Measurements from ENCODE around the gene C11orf58. TPM values are rescaled to one million over a fixed set of nuclear protein-coding genes. Genes with fewer than 3 reads are reported as not detected.

The C11orf58 gene
- total RNA-seq, 1 donor from 2014 or later = 154 TPM

DNA sequence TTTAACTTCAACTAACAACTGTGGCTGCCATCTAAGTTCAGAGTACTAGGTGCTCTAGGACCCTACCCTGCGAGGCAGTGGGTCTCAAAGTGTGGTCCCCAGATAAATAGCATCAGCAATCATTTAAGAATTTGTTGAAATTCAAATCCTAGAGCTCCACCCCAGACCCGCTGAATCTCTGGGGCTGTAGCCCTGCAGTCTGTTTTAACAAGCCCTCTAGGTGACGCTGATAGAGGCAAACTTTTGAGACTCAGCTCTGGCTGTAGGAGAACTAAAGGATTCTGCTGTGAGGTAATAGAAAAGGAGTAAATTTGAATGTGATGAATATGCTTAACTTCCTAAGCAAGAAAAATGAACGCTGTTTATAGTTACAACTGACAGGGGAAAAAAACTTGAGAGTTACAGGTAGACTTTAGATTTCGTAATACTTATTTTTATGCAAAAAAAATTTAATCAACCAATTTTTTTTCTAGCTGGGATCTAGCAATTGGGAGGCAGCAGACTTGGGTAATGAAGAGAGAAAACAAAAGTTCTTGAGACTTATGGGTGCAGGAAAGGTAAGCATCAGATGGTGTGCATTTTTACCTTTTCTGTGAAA, 5.8 kb downstream of the C11orf58 start:
- TF ChIP-seq, protein P1, sequence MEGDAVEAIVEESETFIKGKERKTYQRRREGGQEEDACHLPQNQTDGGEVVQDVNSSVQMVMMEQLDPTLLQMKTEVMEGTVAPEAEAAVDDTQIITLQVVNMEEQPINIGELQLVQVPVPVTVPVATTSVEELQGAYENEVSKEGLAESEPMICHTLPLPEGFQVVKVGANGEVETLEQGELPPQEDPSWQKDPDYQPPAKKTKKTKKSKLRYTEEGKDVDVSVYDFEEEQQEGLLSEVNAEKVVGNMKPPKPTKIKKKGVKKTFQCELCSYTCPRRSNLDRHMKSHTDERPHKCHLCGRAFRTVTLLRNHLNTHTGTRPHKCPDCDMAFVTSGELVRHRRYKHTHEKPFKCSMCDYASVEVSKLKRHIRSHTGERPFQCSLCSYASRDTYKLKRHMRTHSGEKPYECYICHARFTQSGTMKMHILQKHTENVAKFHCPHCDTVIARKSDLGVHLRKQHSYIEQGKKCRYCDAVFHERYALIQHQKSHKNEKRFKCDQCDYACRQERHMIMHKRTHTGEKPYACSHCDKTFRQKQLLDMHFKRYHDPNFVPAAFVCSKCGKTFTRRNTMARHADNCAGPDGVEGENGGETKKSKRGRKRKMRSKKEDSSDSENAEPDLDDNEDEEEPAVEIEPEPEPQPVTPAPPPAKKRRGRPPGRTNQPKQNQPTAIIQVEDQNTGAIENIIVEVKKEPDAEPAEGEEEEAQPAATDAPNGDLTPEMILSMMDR (IDR thresholded peaks at IDR 0.05; ENCODE audit: unreplicated experiment) = no peak
- H3K9me3 Mint-ChIP-seq = peaks cover 4% of the 10 kb centered on the region
- H3K4me1 Mint-ChIP-seq = peaks cover 20% of the 10 kb centered on the region
- no peak overlapping the region for H3K27ac Mint-ChIP-seq
- H3K27me3 Mint-ChIP-seq (ENCODE audit: low read depth) = no peaks in the 10 kb centered on the region
- peaks cover 33% of the 10 kb centered on the region for H3K36me3 Mint-ChIP-seq
- H3K4me3 Mint-ChIP-seq = no peak overlapping the region
- DNase-seq (ENCODE audit: low spot score in 2 of 2, unreplicated experiment in 2 of 2) = no peak

DNA sequence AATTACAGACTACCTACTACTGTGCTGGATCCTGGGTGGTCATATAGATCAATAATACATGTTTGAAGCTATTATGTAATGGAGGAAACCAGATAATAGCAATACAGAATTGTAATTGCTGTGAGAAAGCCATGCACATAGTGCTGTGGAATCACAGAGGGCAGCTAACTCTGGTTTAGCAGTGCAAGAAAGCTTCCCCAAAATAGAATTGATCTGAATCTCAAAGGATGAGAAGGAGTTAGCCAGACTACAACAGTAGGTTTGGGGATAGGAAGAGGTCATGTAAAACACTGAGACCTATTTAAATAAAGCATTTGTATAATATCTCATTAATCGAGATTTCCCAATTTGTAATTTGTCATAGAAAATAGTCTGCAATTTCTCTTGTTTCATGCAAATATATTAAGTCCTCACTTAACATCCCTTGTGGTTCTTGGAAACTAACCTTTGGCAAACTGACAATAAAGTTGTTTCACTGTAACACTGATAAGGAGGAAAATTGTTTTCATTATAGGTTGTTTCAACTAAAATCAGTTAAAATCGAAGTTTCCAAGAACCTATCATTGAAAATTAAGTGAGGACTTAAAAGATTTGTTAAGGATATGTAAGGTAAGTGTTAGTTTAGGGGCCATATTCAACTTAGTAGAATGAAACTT, 7.6 kb downstream of the C11orf58 start:
- DNase-seq (ENCODE audit: low spot score in 2 of 2, unreplicated experiment in 2 of 2) = no peak
- H3K27ac Mint-ChIP-seq = no peak overlapping the region
- H3K4me1 Mint-ChIP-seq = peaks cover 20% of the 10 kb centered on the region
- H3K9me3 Mint-ChIP-seq = peaks cover 3% of the 10 kb centered on the region
- TF ChIP-seq, protein P1 (IDR thresholded peaks at IDR 0.05; ENCODE audit: unreplicated experiment) = no peak
- H3K36me3 Mint-ChIP-seq = peaks cover 48% of the 10 kb centered on the region
- H3K4me3 Mint-ChIP-seq = no peak overlapping the region
- no peaks in the 10 kb centered on the region for H3K27me3 Mint-ChIP-seq (ENCODE audit: low read depth)

DNA sequence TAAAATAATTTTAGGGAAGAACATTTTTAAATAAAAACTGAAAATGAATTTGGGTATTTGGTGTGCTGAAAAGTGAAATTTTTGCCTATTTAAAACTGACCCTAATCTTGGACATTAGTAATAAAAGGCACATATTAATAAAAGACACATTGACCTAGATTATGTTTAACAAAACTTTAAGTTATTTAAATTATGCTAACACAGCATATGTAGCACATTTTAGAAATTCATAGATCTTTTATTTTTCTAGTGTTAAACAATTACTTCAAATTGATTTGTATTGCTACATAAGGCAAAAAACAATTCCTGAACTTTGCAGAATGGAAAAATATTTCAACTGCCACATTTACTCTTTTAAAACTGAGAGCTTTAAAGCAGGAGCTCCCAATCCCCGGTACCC, 10.6 kb downstream of the C11orf58 start:
- H3K9me3 Mint-ChIP-seq = no peaks in the 10 kb centered on the region
- H3K4me3 Mint-ChIP-seq = no peak overlapping the region
- H3K27ac Mint-ChIP-seq = no peak overlapping the region
- peaks cover 6% of the 10 kb centered on the region for H3K4me1 Mint-ChIP-seq
- H3K27me3 Mint-ChIP-seq (ENCODE audit: low read depth) = no peaks in the 10 kb centered on the region
- DNase-seq (ENCODE audit: low spot score in 2 of 2, unreplicated experiment in 2 of 2) = no peak
- TF ChIP-seq, protein P1 (IDR thresholded peaks at IDR 0.05; ENCODE audit: unreplicated experiment) = no peak
- H3K36me3 Mint-ChIP-seq = peaks cover 55% of the 10 kb centered on the region

DNA sequence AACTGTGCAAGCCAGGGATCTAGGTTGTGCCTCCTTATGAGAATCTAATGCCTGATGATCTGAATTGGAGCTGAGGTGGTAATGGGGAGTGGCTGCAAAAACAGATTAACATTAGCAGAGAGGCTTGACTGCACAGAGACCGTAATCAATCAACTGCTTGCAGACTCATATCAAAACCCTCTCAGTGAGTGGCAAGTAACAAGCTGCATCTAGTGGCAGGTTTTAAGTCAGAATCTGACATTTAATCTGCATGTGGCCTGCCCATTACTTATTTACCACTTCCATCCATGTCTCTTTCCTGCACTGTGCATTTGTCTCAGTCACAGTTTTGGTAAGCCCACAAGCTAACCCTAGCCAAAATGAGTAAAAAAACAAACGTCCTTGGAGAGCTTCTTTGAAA, 11.2 kb downstream of the C11orf58 start:
- DNase-seq (ENCODE audit: low spot score in 2 of 2, unreplicated experiment in 2 of 2) = no peak
- peaks cover under 1% of the 10 kb centered on the region for H3K4me1 Mint-ChIP-seq
- H3K27me3 Mint-ChIP-seq (ENCODE audit: low read depth) = no peaks in the 10 kb centered on the region
- H3K27ac Mint-ChIP-seq = no peak overlapping the region
- H3K4me3 Mint-ChIP-seq = no peak overlapping the region
- H3K9me3 Mint-ChIP-seq = no peaks in the 10 kb centered on the region
- H3K36me3 Mint-ChIP-seq = peaks cover 57% of the 10 kb centered on the region
- TF ChIP-seq, protein P1 (IDR thresholded peaks at IDR 0.05; ENCODE audit: unreplicated experiment) = no peak

DNA sequence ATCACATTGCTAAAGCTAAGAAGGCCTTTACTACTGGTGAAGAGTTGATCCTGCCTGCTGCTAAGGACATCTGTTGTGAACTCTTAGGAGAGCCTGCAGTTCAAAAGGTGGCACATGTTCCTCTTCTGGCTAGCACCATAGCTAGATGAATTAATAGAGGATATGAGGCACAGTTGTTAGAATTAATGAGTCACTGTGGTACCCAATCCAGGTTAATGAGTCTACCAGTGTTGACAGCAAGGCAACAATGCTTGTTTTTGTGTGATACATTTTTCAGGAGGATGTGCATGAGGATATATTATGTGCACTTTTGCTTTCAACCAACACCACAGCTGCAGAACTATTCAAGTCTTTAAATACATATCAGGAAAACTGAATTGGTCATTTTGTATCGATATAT, 12.0 kb downstream of the C11orf58 start:
- H3K27ac Mint-ChIP-seq = no peak overlapping the region
- no peaks in the 10 kb centered on the region for H3K4me1 Mint-ChIP-seq
- TF ChIP-seq, protein P1 (IDR thresholded peaks at IDR 0.05; ENCODE audit: unreplicated experiment) = no peak
- H3K9me3 Mint-ChIP-seq = no peaks in the 10 kb centered on the region
- no peak for DNase-seq (ENCODE audit: low spot score in 2 of 2, unreplicated experiment in 2 of 2)
- H3K36me3 Mint-ChIP-seq = peaks cover 58% of the 10 kb centered on the region
- H3K27me3 Mint-ChIP-seq (ENCODE audit: low read depth) = no peaks in the 10 kb centered on the region
- no peak overlapping the region for H3K4me3 Mint-ChIP-seq

All from mesothelial cell of epicardium (in vitro differentiated cells).